B cell (primary cell): ENCODE results near the gene FBXW4. TPM values are rescaled to one million over a fixed set of nuclear protein-coding genes. Genes with fewer than 3 reads are reported as not detected.

Experiments used
- ATAC-seq: fragments of 200-7000 bp; cut with Tn5 transposase; one replicate; pipeline ENCODE4 v1.10.0; 2021; ENCODE audit warnings: low read depth, mild to moderate bottlenecking, moderate number of reproducible peaks, moderate library complexity
- CTCF ChIA-PET: fragments of 350-600 bp; sonication (Branson Sonifier 250); formaldehyde crosslinking; loops from one replicate; lab custom pipeline; 2021; ENCODE audit warnings: antibody characterized with exemption, inconsistent platforms; lab: Charles Lee
- POLR2A ChIA-PET: fragments of 350-600 bp; sonication (Branson Sonifier 250); formaldehyde crosslinking; loops from one replicate; lab custom pipeline; 2021; ENCODE audit warnings: antibody characterized with exemption; lab: Charles Lee
- DNase-seq: peaks from one replicate; pipeline ENCODE4 v3.0.0; 2013
- H2AFZ ChIP-seq: 2 replicates; pipeline ENCODE4 v1.6.1; 2012; ENCODE audit warnings: mild to moderate bottlenecking, low read depth, low read length; ENCODE audit not compliant: insufficient read depth, poor library complexity, severe bottlenecking
- H3K27ac ChIP-seq, 2 donors: 1 replicate in 1 of 2; 2 replicates in 1 of 2; pipeline ENCODE4 v1.5.1; 2012 to 2013; ENCODE audit warnings: low read length in 2 of 2, mild to moderate bottlenecking in 2 of 2, moderate library complexity in 1 of 2
- H3K27me3 ChIP-seq, 4 experiments: fragments of 200-600 bp in 1 of 4; sonication (generic) in 1 of 4; replicated peaks in 1 of 4; 1 replicate in 2 of 4; 2 replicates in 2 of 4; pipeline versions ENCODE4 v1.6.1 to v1.7.0; 2013 to 2016; ENCODE audit warnings: low read length in 3 of 4, mild to moderate bottlenecking in 2 of 4, mixed read lengths in 1 of 4, moderate library complexity in 1 of 4; ENCODE audit not compliant: insufficient read depth in 4 of 4, control insufficient read depth in 3 of 4; ENCODE audit errors: control extremely low read depth in 1 of 4
- H3K36me3 ChIP-seq, 2 experiments: replicated peaks in 1 of 2; 1 replicate in 1 of 2; 2 replicates in 1 of 2; pipeline versions ENCODE4 v1.6.1 to v1.7.1; 2013; ENCODE audit warnings: low read length in 1 of 2; ENCODE audit not compliant: insufficient read depth in 2 of 2, control insufficient read depth in 1 of 2; ENCODE audit errors: control extremely low read depth in 1 of 2, extremely low read depth in 1 of 2
- H3K4me1 ChIP-seq, 2 donors: fragments of 200-600 bp in 1 of 2; sonication (generic) in 1 of 2; 1 replicate in 1 of 2; 2 replicates in 1 of 2; pipeline versions ENCODE4 v1.5.1 to v1.6.1; 2013 to 2017; ENCODE audit warnings: low read length in 2 of 2; ENCODE audit not compliant: control insufficient read depth in 2 of 2, insufficient read depth in 2 of 2
- H3K4me2 ChIP-seq: replicated peaks from 2 replicates; pipeline ENCODE3; 2012; ENCODE audit warnings: mild to moderate bottlenecking, low read depth, low read length; ENCODE audit not compliant: poor library complexity, severe bottlenecking
- H3K4me3 ChIP-seq, 5 experiments: fragments of 200-600 bp in 1 of 5; sonication (generic) in 1 of 5; 1 replicate in 3 of 5; 2 replicates in 2 of 5; pipeline versions ENCODE4 v1.5.1 to v1.7.0; 2011 to 2016; ENCODE audit warnings: low read length in 4 of 5, mild to moderate bottlenecking in 4 of 5, low read depth in 2 of 5, control low read depth in 1 of 5, moderate library complexity in 1 of 5; ENCODE audit not compliant: insufficient read depth in 1 of 5; ENCODE audit errors: control extremely low read depth in 1 of 5, extremely low read depth in 1 of 5
- H3K79me2 ChIP-seq: fragments of 200-600 bp; sonication (generic); one replicate; pipeline ENCODE4 v1.6.0; 2016; ENCODE audit warnings: low read length; ENCODE audit not compliant: control insufficient read depth, insufficient read depth
- H3K9ac ChIP-seq: fragments of 200-600 bp; sonication (generic); 2 replicates; pipeline ENCODE4 v1.6.1; 2017; ENCODE audit warnings: mild to moderate bottlenecking, low read length, moderate library complexity
- H3K9me3 ChIP-seq, 3 donors: one replicate each; pipeline versions ENCODE4 v1.6.1 to v1.7.1; 2013; ENCODE audit warnings: low read length in 2 of 3; ENCODE audit not compliant: control insufficient read depth in 2 of 3, insufficient read depth in 1 of 3; ENCODE audit errors: control extremely low read depth in 1 of 3
- H4K20me1 ChIP-seq: 2 replicates; pipeline ENCODE4 v1.6.0; 2012; ENCODE audit warnings: mild to moderate bottlenecking, low read length; ENCODE audit not compliant: insufficient read depth, control insufficient read depth, poor library complexity, severe bottlenecking
- H3K27ac Mint-ChIP-seq: one replicate; pipeline ENCODE4 v1.8.0; 2021; ENCODE audit warnings: mixed read lengths
- H3K27me3 Mint-ChIP-seq: one replicate; pipeline ENCODE4 v1.8.0; 2021; ENCODE audit warnings: mixed read lengths
- H3K4me1 Mint-ChIP-seq: one replicate; pipeline ENCODE4 v1.8.0; 2021; ENCODE audit warnings: mixed read lengths
- H3K4me3 Mint-ChIP-seq: one replicate; pipeline ENCODE4 v1.8.0; 2021; ENCODE audit warnings: mixed read lengths
- H3K9me3 Mint-ChIP-seq: one replicate; pipeline ENCODE4 v1.8.0; 2022; ENCODE audit warnings: mixed read lengths; ENCODE audit not compliant: insufficient read depth
- EZH2 ChIP-seq: IDR thresholded peaks from 2 replicates; pipeline ENCODE4 v1.6.1; 2012; ENCODE audit warnings: borderline replicate concordance, low read depth, mild to moderate bottlenecking, moderate library complexity, low read length; ENCODE audit not compliant: insufficient read depth, poor library complexity, severe bottlenecking
- WGBS: methylation state at CpG from one replicate; pipeline ENCODE4 v1.1.5; 2013; ENCODE audit warnings: missing lambda C conversion rate; ENCODE audit not compliant: insufficient coverage; 5-methylcytosine and 5-hydroxymethylcytosine counted together
- intact Hi-C: fragments of 100-400 bp; cut with micrococcal nuclease; formaldehyde crosslinking; loops from one replicate; pipeline ENCODE4 v1.10.0; 2022
- polyA plus RNA-seq: library from polyadenylated mRNA; depleted of rRNA; stranded (reverse); fragments of >200 nt; gene quantifications from 2 replicates; pipeline ENCODE4 v1.2.3, GENCODE V29; 2012
- total RNA-seq, 2 donors: library from RNA; stranded (reverse); fragments of 120-200 nt in 1 of 2; gene quantifications; 1 replicate in 1 of 2; 2 replicates in 1 of 2; pipeline versions ENCODE4 v1.2.3 to v1.2.4, GENCODE V29; 2013 to 2022
- TF ChIP-seq, protein P1 (sequence below): fragments of 200-600 bp; IDR thresholded peaks from one replicate; pipeline ENCODE4 v1.8.0; 2022; ENCODE audit warnings: antibody characterized with exemption, mild to moderate bottlenecking

Gene FBXW4
- total and polyA plus RNA-seq, 2 donors (not counting 1 experiment from before 2014, with no cell fraction given) = 72.9 to 99.6 TPM

DNA sequence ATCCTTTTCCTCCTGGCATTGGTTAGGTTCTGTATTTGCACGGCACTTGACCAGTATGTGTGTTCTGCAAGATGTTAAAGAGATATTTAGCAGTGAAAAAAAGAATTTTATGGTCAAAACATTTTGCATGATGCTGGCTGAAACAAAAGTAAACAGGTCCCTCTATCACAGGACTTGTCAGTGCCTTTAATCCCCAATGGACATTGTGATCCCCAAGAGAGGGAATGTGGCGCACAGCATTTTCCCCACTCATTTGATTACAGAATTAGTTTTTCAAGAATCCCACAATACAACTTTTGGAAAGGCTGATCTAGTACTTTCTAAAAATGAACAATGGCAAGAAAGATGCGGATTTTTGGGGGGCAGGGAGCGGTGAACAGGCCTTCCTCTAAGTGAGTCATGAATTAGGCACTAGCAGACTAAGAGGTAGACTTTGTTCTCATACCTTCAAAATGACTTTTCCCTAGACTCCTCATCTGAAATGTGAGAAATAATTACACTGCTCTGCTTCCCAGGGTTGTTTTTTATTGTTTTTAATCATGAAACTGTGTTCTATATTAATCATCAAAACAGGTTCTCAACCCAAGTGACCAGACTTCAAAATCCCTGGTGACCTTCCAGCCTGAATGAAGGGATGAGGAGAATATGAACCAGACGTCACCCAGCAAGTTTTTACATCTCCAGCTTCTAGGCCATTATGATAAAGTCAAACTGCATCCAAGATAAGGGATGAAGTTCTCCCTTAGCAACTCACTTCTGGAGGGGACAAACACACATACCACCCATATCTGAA is 8.6 kb downstream of the FBXW4 start:
- Mint-ChIP-seq H3K27me3 (no peaks in the 10 kb centered on the region), H3K4me3 (no peak overlapping the region), H3K27ac (no peak overlapping the region), H3K4me1 (peaks cover 76% of the 10 kb centered on the region), H3K9me3 (no peaks in the 10 kb centered on the region)
- Histone ChIP-seq H3K27ac (no peak overlapping the region), H3K4me3 (no peak overlapping the region), H3K9ac (no peak overlapping the region), H3K36me3 (peaks cover 0 to 16% of the 10 kb centered on the region in 2 experiments), H3K27me3 (no peaks in the 10 kb centered on the region), H4K20me1 (peaks cover 87% of the 10 kb centered on the region), H3K9me3 (peaks cover 0 to 5% (median 3%) of the 10 kb centered on the region in 3 donors), H3K4me2 (no peak overlapping the region), H3K4me1 (peaks cover 2 to 10% of the 10 kb centered on the region in 2 donors), H3K79me2 (peaks cover 92% of the 10 kb centered on the region), H2AFZ (no peak overlapping the region)
- intact Hi-C loops = no loop called here
- WGBS = 100% methylated on average over 2 of the region's 5 CpGs
- ChIA-PET CTCF (no interaction called here), POLR2A (no interaction called here)
- ATAC-seq (no peak), DNase-seq (no peak)
- TF ChIP-seq EZH2 = no peak

DNA sequence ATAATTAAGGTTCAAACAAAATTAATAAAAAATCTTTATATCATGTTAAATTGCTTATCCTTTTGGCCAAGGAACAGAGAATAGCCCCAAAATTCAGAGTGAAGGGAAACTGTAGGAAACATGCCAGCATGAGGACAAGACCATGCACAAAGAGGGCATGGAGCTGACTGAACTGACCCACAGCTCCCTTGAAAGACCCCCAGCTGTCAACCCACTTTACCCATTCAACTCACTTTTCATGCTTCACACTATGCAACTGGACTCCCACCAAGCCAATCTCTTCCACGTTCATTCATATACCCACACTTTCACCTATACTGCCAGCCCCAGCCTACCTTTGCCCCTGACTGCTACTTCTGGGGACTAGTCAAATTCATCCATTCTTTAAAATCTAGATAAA is 10.2 kb downstream of the FBXW4 start:
- no peak overlapping the region for H3K4me3 Mint-ChIP-seq
- DNase-seq = no peak
- intact Hi-C loops = no loop called here
- no peaks in the 10 kb centered on the region for H3K9me3 Mint-ChIP-seq
- Histone ChIP-seq H3K9ac (no peak overlapping the region), H3K4me3 (no peak overlapping the region), H3K79me2 (peaks cover 84% of the 10 kb centered on the region), H3K4me2 (no peak overlapping the region), H3K27me3 (no peaks in the 10 kb centered on the region), H3K9me3 (peaks cover 0 to 5% (median 3%) of the 10 kb centered on the region in 3 donors), H3K4me1 (peaks cover 0 to 10% of the 10 kb centered on the region in 2 donors), H4K20me1 (peaks cover 85% of the 10 kb centered on the region), H3K27ac (no peak overlapping the region), H2AFZ (no peak overlapping the region), H3K36me3 (peaks cover 0 to 11% of the 10 kb centered on the region in 2 experiments)
- no peak overlapping the region for H3K27ac Mint-ChIP-seq
- TF ChIP-seq EZH2 = no peak
- TF ChIP-seq, protein P1, sequence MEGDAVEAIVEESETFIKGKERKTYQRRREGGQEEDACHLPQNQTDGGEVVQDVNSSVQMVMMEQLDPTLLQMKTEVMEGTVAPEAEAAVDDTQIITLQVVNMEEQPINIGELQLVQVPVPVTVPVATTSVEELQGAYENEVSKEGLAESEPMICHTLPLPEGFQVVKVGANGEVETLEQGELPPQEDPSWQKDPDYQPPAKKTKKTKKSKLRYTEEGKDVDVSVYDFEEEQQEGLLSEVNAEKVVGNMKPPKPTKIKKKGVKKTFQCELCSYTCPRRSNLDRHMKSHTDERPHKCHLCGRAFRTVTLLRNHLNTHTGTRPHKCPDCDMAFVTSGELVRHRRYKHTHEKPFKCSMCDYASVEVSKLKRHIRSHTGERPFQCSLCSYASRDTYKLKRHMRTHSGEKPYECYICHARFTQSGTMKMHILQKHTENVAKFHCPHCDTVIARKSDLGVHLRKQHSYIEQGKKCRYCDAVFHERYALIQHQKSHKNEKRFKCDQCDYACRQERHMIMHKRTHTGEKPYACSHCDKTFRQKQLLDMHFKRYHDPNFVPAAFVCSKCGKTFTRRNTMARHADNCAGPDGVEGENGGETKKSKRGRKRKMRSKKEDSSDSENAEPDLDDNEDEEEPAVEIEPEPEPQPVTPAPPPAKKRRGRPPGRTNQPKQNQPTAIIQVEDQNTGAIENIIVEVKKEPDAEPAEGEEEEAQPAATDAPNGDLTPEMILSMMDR = no peak
- 100% methylated on average over 1 of the region's 1 CpG for WGBS
- H3K27me3 Mint-ChIP-seq = no peaks in the 10 kb centered on the region
- H3K4me1 Mint-ChIP-seq = peaks cover 61% of the 10 kb centered on the region
- POLR2A ChIA-PET = interaction anchor here (1.2 kb wide), 1 partner anchor 9 kb away, joined by 3 read pairs; no protein-coding TSS in a partner anchor
- ATAC-seq = no peak
- CTCF ChIA-PET = interaction anchor here (0.6 kb wide), 1 partner anchor 958 kb away, joined by 3 read pairs; no protein-coding TSS in a partner anchor
